Neuron (in vitro differentiated cells): Measurements from ENCODE around the gene ACOT11.
"Not testable (repeated sequence)": the region's sequence is repeated elsewhere in the genome, so short reads cannot be mapped to it uniquely, and the experiment has no call there.

ENCODE experiments used
- H2AFZ ChIP-seq: one replicate; pipeline ENCODE4 v1.6.1; 2013; ENCODE audit warnings: low read depth, mild to moderate bottlenecking, inconsistent platforms, low read length, moderate library complexity
- H3K27me3 ChIP-seq: one replicate; pipeline ENCODE4 v1.6.1; 2013; ENCODE audit warnings: low read length; ENCODE audit not compliant: insufficient read depth
- H3K36me3 ChIP-seq: one replicate; pipeline ENCODE4 v1.6.1; 2013; ENCODE audit warnings: low read length; ENCODE audit not compliant: insufficient read depth
- H3K4me1 ChIP-seq: one replicate; pipeline ENCODE4 v1.6.1; 2013; ENCODE audit warnings: low read length; ENCODE audit not compliant: insufficient read depth
- H3K4me3 ChIP-seq: 2 replicates; pipeline ENCODE4 v1.5.1; 2013; ENCODE audit warnings: mild to moderate bottlenecking, low read length, moderate library complexity
- H3K9me3 ChIP-seq: one replicate; pipeline ENCODE4 v1.6.1; 2013; ENCODE audit warnings: low read length

Gene ACOT11

GRCh38 chr1:54517496-54517895 lies 30.5 kb upstream of the ACOT11 start:
- H3K36me3 ChIP-seq = no peaks in the 10 kb centered on the region
- H3K9me3 ChIP-seq = no peaks in the 10 kb centered on the region
- no peaks in the 10 kb centered on the region for H3K4me1 ChIP-seq
- H2AFZ ChIP-seq = no peak overlapping the region
- no peaks in the 10 kb centered on the region for H3K27me3 ChIP-seq
- H3K4me3 ChIP-seq = no peak overlapping the region

- no peaks in the 10 kb centered on the region for H3K9me3 ChIP-seq
These were observed 29.5 kb upstream of the ACOT11 start for GRCh38 chr1:54518489-54518888.

GRCh38 chr1:54519709-54520108 lies 28.3 kb upstream of the ACOT11 start:
- Histone ChIP-seq H3K27me3 (no peaks in the 10 kb centered on the region), H2AFZ (no peak overlapping the region), H3K4me1 (no peaks in the 10 kb centered on the region), H3K4me3 (no peak overlapping the region), H3K36me3 (no peaks in the 10 kb centered on the region), H3K9me3 (no peaks in the 10 kb centered on the region)

More at GRCh38 chr1:54518489-54518888, 29.5 kb upstream of the ACOT11 start:
- Histone ChIP-seq H3K4me3 (no peak overlapping the region), H3K27me3 (no peaks in the 10 kb centered on the region), H3K4me1 (no peaks in the 10 kb centered on the region), H2AFZ (no peak overlapping the region), H3K36me3 (no peaks in the 10 kb centered on the region)

- Histone ChIP-seq H3K4me1 (no peaks in the 10 kb centered on the region), H2AFZ (no peak overlapping the region), H3K4me3 (no peak overlapping the region), H3K9me3 (no peaks in the 10 kb centered on the region), H3K27me3 (no peaks in the 10 kb centered on the region), H3K36me3 (no peaks in the 10 kb centered on the region)
These were observed 27.3 kb upstream of the ACOT11 start for GRCh38 chr1:54520631-54521321.

- not testable (repeated sequence) for H2AFZ ChIP-seq, H3K4me1 ChIP-seq, H3K9me3 ChIP-seq, H3K4me3 ChIP-seq, H3K27me3 ChIP-seq, H3K36me3 ChIP-seq
These were observed 21.5 kb upstream of the ACOT11 start for GRCh38 chr1:54526565-54526964.

DNA sequence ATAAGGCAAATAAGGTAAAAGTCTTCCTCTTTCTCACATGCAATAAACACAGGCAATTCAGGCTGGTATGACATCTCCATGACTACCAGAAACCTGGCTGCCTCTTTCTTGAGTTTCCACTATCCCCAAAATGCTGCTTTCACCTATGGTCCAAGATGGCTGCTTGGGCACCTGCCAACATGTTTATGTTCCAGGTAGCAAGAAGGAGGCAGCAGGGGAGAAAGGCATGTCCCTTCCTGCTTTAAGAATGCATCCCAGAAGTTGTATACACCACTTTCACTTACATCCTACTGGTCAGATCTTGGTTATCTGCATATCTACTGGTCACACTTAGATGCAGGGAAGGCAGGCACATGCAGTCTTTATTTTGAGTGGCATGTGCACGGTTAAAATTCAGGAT lies 19.4 kb upstream of the ACOT11 start:
- Histone ChIP-seq H3K9me3 (no peaks in the 10 kb centered on the region), H2AFZ (no peak overlapping the region), H3K36me3 (no peaks in the 10 kb centered on the region), H3K4me1 (no peaks in the 10 kb centered on the region), H3K4me3 (no peak overlapping the region), H3K27me3 (peaks cover 4% of the 10 kb centered on the region)

- no peak overlapping the region for H2AFZ ChIP-seq
- H3K27me3 ChIP-seq = peaks cover 4% of the 10 kb centered on the region
- no peaks in the 10 kb centered on the region for H3K9me3 ChIP-seq
- no peak overlapping the region for H3K4me3 ChIP-seq
- no peaks in the 10 kb centered on the region for H3K4me1 ChIP-seq
- H3K36me3 ChIP-seq = no peaks in the 10 kb centered on the region
These were observed 16.0 kb upstream of the ACOT11 start for GRCh38 chr1:54532033-54532432.

GRCh38 chr1:54536656-54537055 lies 11.4 kb upstream of the ACOT11 start:
- not testable (repeated sequence) for H3K27me3 ChIP-seq, H3K4me1 ChIP-seq, H3K9me3 ChIP-seq, H3K36me3 ChIP-seq, H2AFZ ChIP-seq, H3K4me3 ChIP-seq

DNA sequence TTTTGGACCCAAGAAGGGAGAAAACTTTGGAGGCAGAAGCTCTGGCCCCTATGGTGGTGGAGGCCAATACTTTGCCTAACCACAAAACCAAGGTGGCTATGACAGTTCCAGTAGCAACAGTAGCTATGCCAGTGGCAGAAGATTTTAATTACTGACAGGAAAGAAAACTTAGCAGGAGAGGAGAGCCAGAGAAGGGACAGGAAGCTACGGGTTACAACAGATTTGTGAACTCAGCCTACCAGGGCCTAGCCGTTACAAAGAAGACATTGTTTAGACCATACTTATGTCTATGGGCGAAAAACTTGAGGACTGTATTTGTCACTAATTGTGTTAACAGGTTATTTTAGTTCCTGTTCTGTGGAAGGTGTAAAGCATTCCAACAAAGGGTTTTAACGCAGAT lies 10.4 kb upstream of the ACOT11 start:
- H2AFZ ChIP-seq = no peak overlapping the region
- no peaks in the 10 kb centered on the region for H3K9me3 ChIP-seq
- H3K4me3 ChIP-seq = no peak overlapping the region
- no peaks in the 10 kb centered on the region for H3K36me3 ChIP-seq
- H3K4me1 ChIP-seq = peaks cover under 1% of the 10 kb centered on the region
- peaks cover 12% of the 10 kb centered on the region for H3K27me3 ChIP-seq

DNA sequence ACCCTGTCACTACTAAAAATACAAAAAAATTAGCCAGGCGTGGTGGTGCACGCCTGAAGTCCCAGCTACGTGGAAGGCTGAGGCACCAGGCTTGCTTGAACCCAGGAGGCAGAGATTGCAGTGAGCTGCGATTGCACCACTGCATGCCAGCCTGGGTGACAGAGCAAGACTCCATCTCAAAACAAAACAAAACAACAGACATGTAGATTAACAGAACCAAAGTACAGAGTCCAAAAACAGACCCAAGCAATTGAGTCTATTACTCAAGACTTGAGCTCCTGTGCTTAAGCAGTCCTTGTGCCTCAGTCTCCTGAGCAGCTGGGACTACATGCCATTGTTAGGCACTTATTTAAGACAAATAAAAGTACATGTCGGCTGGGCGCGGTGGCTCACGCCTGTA lies 9.5 kb upstream of the ACOT11 start:
- no peaks in the 10 kb centered on the region for H3K9me3 ChIP-seq
- H2AFZ ChIP-seq = no peak overlapping the region
- H3K4me3 ChIP-seq = no peak overlapping the region
- no peaks in the 10 kb centered on the region for H3K36me3 ChIP-seq
- peaks cover 22% of the 10 kb centered on the region for H3K27me3 ChIP-seq
- H3K4me1 ChIP-seq = peaks cover 5% of the 10 kb centered on the region

DNA sequence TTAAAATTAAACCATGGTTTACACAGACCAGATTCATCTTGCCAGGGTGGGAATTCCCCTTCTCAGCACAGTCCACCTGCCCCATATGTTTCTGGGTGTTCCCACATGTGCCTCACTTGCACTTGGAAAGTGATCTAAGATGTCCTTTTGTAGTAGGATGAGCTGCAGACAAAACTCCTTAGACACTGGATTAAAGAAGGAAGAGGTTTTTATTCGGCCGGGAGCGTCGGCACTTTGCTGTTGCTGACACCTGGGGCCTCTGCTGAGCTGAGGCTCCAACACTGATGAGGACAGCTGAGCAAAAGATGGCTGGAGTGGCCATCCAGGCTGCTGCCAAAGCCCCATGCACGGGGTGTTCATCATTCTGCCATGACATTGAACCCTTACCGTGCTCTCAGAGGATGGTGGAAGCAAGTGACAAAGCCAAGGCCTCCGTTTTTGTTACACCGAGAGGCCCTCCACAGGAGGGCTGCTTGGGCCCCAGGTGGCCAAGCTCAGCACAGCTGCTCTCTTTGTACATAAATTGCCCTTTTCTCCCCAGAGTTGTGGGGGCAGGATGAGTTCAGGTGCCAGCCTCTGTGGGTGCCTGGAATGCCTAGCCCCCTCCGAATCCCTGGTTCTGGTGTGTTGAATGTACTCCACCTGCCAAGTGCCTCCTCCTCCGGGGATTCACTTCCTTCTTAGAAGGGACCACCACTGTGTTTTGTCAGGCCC lies 7.3 kb upstream of the ACOT11 start:
- Histone ChIP-seq H3K9me3 (no peaks in the 10 kb centered on the region), H3K36me3 (no peaks in the 10 kb centered on the region), H3K4me1 (peaks cover 5% of the 10 kb centered on the region), H2AFZ (no peak overlapping the region), H3K27me3 (peaks cover 24% of the 10 kb centered on the region), H3K4me3 (no peak overlapping the region)

- no peak overlapping the region for H2AFZ ChIP-seq
- H3K4me3 ChIP-seq = no peak overlapping the region
- no peaks in the 10 kb centered on the region for H3K9me3 ChIP-seq
- H3K27me3 ChIP-seq = peaks cover 24% of the 10 kb centered on the region
- H3K4me1 ChIP-seq = peaks cover 5% of the 10 kb centered on the region
- H3K36me3 ChIP-seq = no peaks in the 10 kb centered on the region
These were observed 5.7 kb upstream of the ACOT11 start for GRCh38 chr1:54542120-54542961.

- Histone ChIP-seq H2AFZ (no peak overlapping the region), H3K4me3 (no peak overlapping the region), H3K36me3 (no peaks in the 10 kb centered on the region), H3K9me3 (no peaks in the 10 kb centered on the region), H3K27me3 (peaks cover 24% of the 10 kb centered on the region), H3K4me1 (peaks cover 5% of the 10 kb centered on the region)
These were observed 5.0 kb upstream of the ACOT11 start for GRCh38 chr1:54542962-54543539.
